Measurements from ENCODE around the gene GLP2R.

DNA sequence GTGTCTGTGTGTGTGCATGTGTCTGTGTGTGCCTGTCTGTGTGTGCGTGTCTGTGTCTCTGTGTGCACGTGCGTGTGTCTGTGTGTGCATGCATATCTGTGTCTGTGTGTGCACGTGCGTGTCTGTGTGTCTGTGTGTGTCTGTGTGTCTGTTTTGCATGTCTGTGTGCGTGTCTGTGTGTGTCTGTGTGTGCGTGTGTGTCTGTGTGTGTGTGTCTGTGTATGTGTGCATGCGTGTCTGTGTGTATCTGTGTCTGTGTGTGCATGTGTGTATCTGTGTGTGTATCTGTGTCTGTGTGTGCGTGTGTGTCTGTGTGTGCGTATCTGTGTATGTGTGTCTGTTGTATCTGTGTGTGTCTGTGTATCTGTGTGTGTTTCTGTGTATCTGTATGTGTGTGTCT lies 9.3 kb upstream of the GLP2R start:
- TF ChIP-seq, protein P1, sequence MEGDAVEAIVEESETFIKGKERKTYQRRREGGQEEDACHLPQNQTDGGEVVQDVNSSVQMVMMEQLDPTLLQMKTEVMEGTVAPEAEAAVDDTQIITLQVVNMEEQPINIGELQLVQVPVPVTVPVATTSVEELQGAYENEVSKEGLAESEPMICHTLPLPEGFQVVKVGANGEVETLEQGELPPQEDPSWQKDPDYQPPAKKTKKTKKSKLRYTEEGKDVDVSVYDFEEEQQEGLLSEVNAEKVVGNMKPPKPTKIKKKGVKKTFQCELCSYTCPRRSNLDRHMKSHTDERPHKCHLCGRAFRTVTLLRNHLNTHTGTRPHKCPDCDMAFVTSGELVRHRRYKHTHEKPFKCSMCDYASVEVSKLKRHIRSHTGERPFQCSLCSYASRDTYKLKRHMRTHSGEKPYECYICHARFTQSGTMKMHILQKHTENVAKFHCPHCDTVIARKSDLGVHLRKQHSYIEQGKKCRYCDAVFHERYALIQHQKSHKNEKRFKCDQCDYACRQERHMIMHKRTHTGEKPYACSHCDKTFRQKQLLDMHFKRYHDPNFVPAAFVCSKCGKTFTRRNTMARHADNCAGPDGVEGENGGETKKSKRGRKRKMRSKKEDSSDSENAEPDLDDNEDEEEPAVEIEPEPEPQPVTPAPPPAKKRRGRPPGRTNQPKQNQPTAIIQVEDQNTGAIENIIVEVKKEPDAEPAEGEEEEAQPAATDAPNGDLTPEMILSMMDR (IDR thresholded peaks at IDR 0.05) = no peak
- TF ChIP-seq POLR2AphosphoS5 (IDR thresholded peaks at IDR 0.05) = no peak
